GM12892 (cell line): ENCODE results near the gene CPT1B.

ENCODE experiments used
- DNase-seq: peaks from one replicate; pipeline ENCODE4 v3.0.0; 2011; ENCODE audit not compliant: insufficient read length
- FAIRE-seq: peaks from 2 replicates; lab custom pipeline; 2011; peaks lifted over from hg19 to GRCh38; lab: Jason Lieb, UNC
- POLR2A ChIP-seq: IDR thresholded peaks from 2 replicates; pipeline ENCODE4 v1.6.1; 2011; ENCODE audit warnings: low read depth, low read length, control low read depth
- POLR2AphosphoS5 ChIP-seq: IDR thresholded peaks from 2 replicates; pipeline ENCODE4 v1.6.1; 2011; ENCODE audit warnings: low read depth, low read length, control low read depth
- TAF1 ChIP-seq: IDR thresholded peaks from 2 replicates; pipeline ENCODE4 v1.6.1; 2011; ENCODE audit warnings: low read depth, mild to moderate bottlenecking, control low read depth, low read length, borderline replicate concordance

The CPT1B gene

GRCh38 chr22:50519151-50519550, 59.1 kb downstream of the CPT1B start:
- FAIRE-seq = no peak
- TF ChIP-seq TAF1 (no peak), POLR2A (no peak; the same call in 1 of the 2 replicates), POLR2AphosphoS5 (no peak)
- no peak for DNase-seq
